ENCODE data around the gene ATXN1. TPM values are rescaled to one million over a fixed set of nuclear protein-coding genes. Genes with fewer than 3 reads are reported as not detected.

ATXN1 gene
- total RNA-seq, 1 experiment from 2014 or later: 27.0 TPM

DNA sequence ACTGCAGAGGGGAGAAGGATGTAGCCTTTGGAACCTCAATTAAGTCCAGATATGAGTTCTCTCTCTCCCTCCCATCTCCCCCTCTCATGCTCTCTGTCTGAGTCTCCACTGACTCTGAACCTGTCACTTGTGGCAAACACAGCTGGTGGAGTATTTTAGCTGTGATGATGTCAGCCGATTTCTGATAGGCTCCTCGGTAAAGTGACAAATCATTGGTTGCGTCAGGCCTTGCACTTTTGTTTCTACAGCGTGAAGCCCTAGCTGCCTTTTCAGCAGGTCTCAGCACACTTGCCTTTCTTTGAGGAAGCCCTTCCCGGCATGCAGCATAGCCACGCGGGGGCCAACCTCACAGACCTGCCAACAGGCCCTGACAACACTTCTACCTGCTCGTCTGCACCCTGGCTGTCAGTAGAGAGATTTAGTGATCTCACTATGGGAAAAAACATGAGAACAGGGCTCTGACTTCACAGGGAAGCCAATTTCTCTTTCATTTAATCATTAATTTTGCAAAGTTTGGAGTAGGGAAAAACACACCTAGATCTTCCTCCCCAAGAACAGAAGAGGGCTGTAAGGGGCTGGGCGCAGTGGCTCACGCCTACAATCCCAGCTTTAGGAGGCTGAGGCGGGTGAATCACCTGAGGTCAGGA lies 438.5 kb downstream of the ATXN1 start:
- CTCF ChIA-PET: interaction anchor here (0.7 kb wide), 1 partner anchor 730 kb away, joined by 5 read pairs; no protein-coding TSS in a partner anchor
- Histone ChIP-seq H3K9ac (ENCODE audit: low read length) (no peak overlapping the region), H3K4me3 (ENCODE audit: low read length) (no peak overlapping the region)

DNA sequence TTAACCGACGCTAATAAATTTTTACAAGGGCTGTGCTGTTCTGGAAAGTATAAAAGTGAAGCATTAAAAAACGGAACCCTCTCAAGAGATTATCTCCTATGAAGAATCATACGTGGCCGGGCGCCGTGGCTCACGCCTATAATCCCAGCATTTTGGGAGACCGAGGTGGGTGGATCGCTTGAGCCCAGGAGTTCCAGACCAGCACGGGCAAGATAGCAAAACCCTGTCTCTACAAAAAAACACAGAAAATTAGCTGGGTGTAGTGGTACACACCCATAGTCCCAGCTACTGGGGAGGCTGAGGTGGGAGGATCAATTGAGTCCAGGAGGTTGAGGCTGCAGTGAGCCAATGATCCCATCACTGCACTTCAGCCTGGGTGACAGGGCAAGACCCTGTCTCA lies 439.4 kb downstream of the ATXN1 start:
- ChIA-PET POLR2A (ENCODE audit: unreplicated experiment) (no interaction called here), CTCF (no interaction called here)
- no peak overlapping the region for H3K9ac ChIP-seq (ENCODE audit: low read length)
- H3K36me3 ChIP-seq (ENCODE audit: low read depth, low read length): no peaks in the 10 kb centered on the region; the same call in 1 of the 2 replicates
- H2AFZ ChIP-seq (ENCODE audit: low read length): no peak overlapping the region
- no peak overlapping the region for H3K27ac ChIP-seq (ENCODE audit: low read length)
- H3K9me2 ChIP-seq (replicated peaks; ENCODE audit: low read length): no peaks in the 10 kb centered on the region
- TF ChIP-seq, protein P1, sequence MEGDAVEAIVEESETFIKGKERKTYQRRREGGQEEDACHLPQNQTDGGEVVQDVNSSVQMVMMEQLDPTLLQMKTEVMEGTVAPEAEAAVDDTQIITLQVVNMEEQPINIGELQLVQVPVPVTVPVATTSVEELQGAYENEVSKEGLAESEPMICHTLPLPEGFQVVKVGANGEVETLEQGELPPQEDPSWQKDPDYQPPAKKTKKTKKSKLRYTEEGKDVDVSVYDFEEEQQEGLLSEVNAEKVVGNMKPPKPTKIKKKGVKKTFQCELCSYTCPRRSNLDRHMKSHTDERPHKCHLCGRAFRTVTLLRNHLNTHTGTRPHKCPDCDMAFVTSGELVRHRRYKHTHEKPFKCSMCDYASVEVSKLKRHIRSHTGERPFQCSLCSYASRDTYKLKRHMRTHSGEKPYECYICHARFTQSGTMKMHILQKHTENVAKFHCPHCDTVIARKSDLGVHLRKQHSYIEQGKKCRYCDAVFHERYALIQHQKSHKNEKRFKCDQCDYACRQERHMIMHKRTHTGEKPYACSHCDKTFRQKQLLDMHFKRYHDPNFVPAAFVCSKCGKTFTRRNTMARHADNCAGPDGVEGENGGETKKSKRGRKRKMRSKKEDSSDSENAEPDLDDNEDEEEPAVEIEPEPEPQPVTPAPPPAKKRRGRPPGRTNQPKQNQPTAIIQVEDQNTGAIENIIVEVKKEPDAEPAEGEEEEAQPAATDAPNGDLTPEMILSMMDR (conservative IDR thresholded peaks at IDR 0.05; ENCODE audit: low read depth, low read length): no peak
- TF ChIP-seq EZH2phosphoT487 (IDR thresholded peaks at IDR 0.05; ENCODE audit: borderline replicate concordance, low read length) (no peak), EZH2 (IDR thresholded peaks at IDR 0.05; ENCODE audit: low read length, unreplicated experiment) (no peak)
- H3K27me3 ChIP-seq (ENCODE audit: low read length): no peaks in the 10 kb centered on the region
- DNase-seq (no peak), ATAC-seq (no peak)
- H3K79me2 ChIP-seq (ENCODE audit: low read length): no peaks in the 10 kb centered on the region
- no peak overlapping the region for H3K4me2 ChIP-seq (ENCODE audit: low read length)
- H3K4me3 ChIP-seq (ENCODE audit: low read length): no peak overlapping the region
- intact Hi-C loops (cut with micrococcal nuclease): no loop called here
- H3K4me1 ChIP-seq (ENCODE audit: insufficient read depth, low read length): peaks cover 46% of the 10 kb centered on the region
- H3F3A ChIP-seq (ENCODE audit: low read length, unreplicated experiment): no peaks in the 10 kb centered on the region
- no TSS peak for BruUV-seq (replicated peaks)
- no peaks in the 10 kb centered on the region for H4K20me1 ChIP-seq (ENCODE audit: low read length)
- H3K9me3 ChIP-seq (ENCODE audit: low read length): no peaks in the 10 kb centered on the region

More for the DNA sequence above, 438.5 kb downstream of the ATXN1 start:
- POLR2A ChIA-PET (ENCODE audit: unreplicated experiment): no interaction called here
- no peaks in the 10 kb centered on the region for H3K79me2 ChIP-seq (ENCODE audit: low read length)
- H3K9me3 ChIP-seq (ENCODE audit: low read length): no peaks in the 10 kb centered on the region
- H3K27me3 ChIP-seq (ENCODE audit: low read length): no peaks in the 10 kb centered on the region
- no peak overlapping the region for H2AFZ ChIP-seq (ENCODE audit: low read length)
- BruUV-seq (replicated peaks): no TSS peak
- no peaks in the 10 kb centered on the region for H3F3A ChIP-seq (ENCODE audit: low read length, unreplicated experiment)
- no peak overlapping the region for H3K27ac ChIP-seq (ENCODE audit: low read length)
- H4K20me1 ChIP-seq (ENCODE audit: low read length): no peaks in the 10 kb centered on the region
- TF ChIP-seq EZH2phosphoT487 (IDR thresholded peaks at IDR 0.05; ENCODE audit: borderline replicate concordance, low read length): no peak
- TF ChIP-seq, protein P1 (conservative IDR thresholded peaks at IDR 0.05; ENCODE audit: low read depth, low read length): no peak
- no peak for TF ChIP-seq EZH2 (IDR thresholded peaks at IDR 0.05; ENCODE audit: low read length, unreplicated experiment)
- H3K4me1 ChIP-seq (ENCODE audit: insufficient read depth, low read length): peaks cover 37% of the 10 kb centered on the region
- no peaks in the 10 kb centered on the region; the same call in 1 of the 2 replicates for H3K36me3 ChIP-seq (ENCODE audit: low read depth, low read length)
- ATAC-seq (no peak), DNase-seq (peak; percentile 5)
- no peaks in the 10 kb centered on the region for H3K9me2 ChIP-seq (replicated peaks; ENCODE audit: low read length)
- intact Hi-C loops (cut with micrococcal nuclease): no loop called here
- no peak overlapping the region for H3K4me2 ChIP-seq (ENCODE audit: low read length)

DNA sequence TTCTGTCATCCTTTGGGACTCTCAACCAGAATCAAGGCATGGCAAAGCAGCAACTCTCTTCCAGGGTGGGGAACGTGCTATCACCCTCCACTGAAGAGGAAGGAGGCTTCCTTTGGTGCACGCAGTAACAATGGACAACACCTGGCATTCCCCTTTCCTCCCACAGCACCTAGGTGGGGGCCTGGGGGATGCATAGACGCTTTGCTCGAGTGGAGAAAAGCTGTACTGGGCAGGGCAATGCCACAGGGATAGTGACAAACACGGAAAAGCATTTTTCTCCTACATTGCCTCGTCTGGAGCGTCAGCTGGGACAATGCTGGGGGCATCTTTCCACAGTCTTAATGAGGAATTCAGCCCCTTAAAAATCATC lies 439.9 kb downstream of the ATXN1 start:
- ChIA-PET POLR2A (ENCODE audit: unreplicated experiment) (no interaction called here), CTCF (no interaction called here)
- TF ChIP-seq, protein P1 (conservative IDR thresholded peaks at IDR 0.05; ENCODE audit: low read depth, low read length): no peak
- TF ChIP-seq EZH2phosphoT487 (IDR thresholded peaks at IDR 0.05; ENCODE audit: borderline replicate concordance, low read length) (no peak), EZH2 (IDR thresholded peaks at IDR 0.05; ENCODE audit: low read length, unreplicated experiment) (no peak)
- H3K4me1 ChIP-seq (ENCODE audit: insufficient read depth, low read length): peaks cover 48% of the 10 kb centered on the region
- H3K4me2 ChIP-seq (ENCODE audit: low read length): no peak overlapping the region
- no peak overlapping the region for H3K4me3 ChIP-seq (ENCODE audit: low read length)
- no peaks in the 10 kb centered on the region for H3K27me3 ChIP-seq (ENCODE audit: low read length)
- H3F3A ChIP-seq (ENCODE audit: low read length, unreplicated experiment): no peaks in the 10 kb centered on the region
- H3K79me2 ChIP-seq (ENCODE audit: low read length): no peaks in the 10 kb centered on the region
- no peaks in the 10 kb centered on the region for H3K9me3 ChIP-seq (ENCODE audit: low read length)
- no peak overlapping the region for H2AFZ ChIP-seq (ENCODE audit: low read length)
- H3K27ac ChIP-seq (ENCODE audit: low read length): no peak overlapping the region
- no peaks in the 10 kb centered on the region; the same call in 1 of the 2 replicates for H3K36me3 ChIP-seq (ENCODE audit: low read depth, low read length)
- DNase-seq (no peak), ATAC-seq (no peak)
- BruUV-seq (replicated peaks): no TSS peak
- H3K9me2 ChIP-seq (replicated peaks; ENCODE audit: low read length): no peaks in the 10 kb centered on the region
- H3K9ac ChIP-seq (ENCODE audit: low read length): no peak overlapping the region
- no peaks in the 10 kb centered on the region for H4K20me1 ChIP-seq (ENCODE audit: low read length)
- intact Hi-C loops (cut with micrococcal nuclease): no loop called here

Data from PC-3 (cell line).